ENCODE measurements around the gene ZSCAN18.

ZSCAN18 gene

DNA sequence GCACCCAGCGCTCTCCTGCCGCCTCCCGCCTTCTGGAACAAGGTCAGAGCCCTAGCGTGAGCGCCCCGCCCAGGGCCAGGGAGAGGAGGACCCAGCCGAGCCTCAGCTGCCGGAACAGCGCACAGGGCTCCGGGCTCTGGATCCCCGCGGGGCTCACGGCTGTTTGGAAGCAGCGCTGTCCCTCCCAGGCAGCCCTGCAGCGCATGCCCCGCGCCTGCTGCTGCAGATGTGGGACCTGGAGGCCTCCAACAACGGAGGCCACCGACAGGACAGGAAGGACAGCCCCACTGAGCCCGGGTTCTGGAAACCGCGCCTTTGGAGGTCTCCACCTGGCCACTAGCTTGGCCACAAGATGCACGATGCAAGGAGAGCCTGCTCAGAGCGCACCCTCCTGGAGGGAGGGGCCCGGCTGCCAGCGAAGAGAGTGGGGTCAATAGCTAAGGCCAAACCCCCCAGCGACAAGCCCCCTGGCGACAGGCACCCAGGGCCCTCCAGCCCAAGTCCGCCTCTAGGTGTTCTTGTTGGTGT lies 12.6 kb downstream of the ZSCAN18 start:
- no peak for DNase-seq

DNA sequence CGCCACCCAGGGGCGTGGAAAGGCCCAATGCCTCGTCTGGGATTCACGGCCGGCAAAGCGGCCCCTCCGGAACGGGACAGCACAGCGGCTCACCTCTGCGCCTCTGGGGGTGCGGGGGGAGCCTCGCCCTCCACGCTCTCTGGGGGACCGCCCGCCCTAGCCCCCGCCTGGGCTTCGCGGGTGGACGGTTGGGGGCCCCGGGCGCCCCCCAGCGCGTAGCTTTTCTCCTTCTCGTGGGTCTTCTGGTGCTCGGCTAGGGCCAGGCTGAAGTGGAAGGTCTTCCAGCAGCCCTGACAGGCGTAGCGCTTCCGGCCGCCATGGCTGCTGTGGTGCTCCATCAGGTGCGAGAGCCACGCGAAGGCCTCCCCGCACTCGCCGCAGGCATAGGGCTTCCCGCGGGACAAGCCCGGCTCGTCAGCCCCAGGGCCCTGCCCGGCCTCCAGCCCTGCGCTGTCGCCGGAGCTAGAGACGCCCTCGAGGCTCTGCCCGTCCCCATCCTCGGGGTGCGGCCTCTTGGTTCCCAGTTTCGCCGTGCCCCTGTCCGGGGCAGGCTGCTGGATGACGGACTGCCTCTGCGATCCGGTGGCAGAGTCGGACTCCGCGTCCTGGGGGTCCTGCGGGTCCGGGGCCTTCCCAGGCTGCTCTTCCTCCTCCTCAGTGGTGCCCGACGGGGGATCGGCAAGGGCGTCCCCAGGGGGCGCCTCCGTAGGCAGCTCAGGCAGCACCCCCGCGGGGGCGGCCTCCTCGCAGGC lies 13.3 kb downstream of the ZSCAN18 start:
- no peak for DNase-seq

DNA sequence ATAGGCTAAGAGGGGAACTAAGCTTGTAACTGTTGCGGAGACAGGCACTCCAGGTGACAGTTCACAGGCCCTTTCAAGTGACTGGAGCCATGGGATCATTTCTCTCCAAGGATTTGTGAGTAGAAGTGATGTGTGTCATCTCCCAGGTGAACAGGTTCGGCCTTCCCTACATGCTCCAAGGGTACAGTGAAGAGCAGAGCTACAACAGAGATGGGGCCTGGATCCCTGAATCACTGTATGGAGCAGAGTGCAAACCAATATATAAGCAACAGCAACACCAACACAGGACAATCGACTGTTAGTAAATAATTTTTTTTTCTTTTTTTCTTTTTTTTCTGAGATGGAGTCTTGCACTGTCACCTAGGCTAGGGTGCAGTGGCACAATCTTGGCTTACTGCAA lies 15.0 kb downstream of the ZSCAN18 start:
- no peak for DNase-seq

DNA sequence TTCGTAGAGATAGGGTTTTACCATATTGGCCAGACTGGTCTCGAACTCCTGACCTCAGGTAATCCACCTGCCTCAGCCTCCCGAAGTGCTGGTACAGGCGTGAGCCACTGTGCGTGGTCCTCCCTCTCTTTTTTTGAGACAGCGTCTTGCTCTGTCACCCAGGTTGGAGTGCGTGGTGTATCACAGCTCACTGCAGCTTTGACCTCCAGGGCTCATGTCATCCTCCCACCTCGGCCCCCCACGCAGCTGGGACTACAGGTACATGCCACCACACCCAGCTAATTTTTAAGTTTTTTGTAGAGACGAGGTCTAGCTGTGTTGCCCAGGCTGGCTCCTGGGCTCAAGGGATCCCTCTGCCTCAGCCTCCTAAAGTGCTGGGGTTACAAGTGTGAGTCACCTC lies 18.2 kb downstream of the ZSCAN18 start:
- no peak for DNase-seq

DNA sequence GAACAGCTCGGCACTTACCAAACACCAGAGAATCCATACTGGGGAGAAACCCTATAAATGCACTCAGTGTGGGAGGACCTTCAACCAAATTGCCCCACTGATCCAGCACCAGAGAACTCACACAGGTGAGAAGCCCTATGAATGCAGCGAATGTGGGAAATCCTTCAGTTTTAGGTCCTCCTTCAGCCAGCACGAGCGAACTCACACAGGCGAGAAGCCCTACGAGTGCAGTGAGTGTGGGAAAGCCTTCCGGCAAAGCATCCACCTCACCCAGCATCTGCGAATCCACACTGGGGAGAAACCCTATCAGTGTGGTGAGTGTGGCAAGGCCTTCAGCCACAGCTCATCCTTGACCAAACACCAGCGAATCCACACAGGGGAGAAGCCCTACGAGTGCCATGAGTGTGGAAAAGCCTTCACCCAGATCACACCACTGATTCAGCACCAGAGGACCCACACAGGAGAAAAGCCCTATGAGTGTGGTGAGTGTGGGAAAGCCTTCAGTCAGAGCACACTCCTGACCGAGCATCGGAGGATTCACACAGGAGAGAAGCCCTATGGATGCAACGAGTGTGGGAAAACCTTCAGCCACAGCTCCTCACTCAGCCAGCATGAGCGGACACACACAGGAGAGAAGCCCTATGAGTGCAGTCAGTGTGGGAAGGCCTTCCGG lies 30.7 kb downstream of the ZSCAN18 start:
- DNase-seq = no peak

DNA sequence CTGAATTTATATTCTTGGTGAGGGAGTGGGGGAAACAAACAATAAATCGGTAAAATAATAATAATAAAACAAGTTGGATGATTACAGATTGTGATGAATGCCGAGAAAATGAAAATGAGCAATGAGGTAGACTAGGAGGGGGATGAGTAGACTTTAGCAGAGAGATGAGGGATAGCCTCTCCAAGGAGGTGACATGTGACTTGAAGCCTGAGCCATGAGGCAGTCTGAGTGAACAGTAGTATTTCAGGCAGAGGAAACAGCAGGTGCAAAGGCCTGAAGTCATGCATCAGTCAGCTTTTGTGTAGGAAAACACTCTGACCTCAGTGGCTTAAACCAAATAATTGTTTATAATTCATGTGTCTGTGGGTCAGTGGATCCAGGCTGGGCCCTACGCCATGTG lies 34.3 kb downstream of the ZSCAN18 start:
- no peak for DNase-seq

DNA sequence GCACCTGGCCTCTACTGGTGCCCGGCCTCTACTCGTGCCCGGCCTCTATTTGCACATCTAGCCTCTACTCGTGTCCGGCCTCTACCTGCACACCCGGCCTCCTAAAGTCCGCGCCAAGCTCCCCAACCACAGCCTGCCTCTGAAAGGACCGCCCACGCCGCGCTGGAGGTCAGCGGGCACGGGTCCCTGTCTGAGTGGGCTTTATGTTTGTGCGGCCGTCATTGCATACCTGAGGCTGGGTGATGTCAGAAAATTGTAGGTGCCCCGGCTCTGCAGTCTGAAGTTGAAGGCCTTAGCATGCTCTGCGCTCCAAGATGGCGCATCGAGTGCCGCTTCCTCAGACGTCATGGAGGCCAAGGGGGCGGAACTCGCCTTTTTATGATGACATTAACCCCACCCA lies 37.8 kb downstream of the ZSCAN18 start:
- DNase-seq = no peak

DNA sequence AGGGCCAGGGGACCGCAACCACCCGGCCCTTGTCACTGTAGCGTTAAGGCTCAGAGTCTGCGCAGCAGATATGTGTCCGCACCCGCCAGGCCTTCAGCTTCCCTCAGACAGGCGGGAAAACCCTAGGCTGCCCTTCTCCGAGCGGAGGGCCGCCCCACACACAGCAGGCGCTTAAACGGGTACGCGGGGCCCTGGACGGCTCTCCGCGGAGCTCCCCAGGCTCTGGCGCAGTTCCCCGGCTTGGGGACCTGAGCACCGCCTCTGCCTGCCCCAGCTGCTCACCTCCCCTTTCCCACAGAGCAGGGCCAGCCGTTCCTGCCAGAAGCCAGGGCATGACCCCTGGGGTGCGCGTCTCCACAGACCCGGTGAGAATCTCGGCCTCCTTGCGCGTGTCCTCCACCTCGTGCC lies 38.4 kb downstream of the ZSCAN18 start:
- DNase-seq = no peak

DNA sequence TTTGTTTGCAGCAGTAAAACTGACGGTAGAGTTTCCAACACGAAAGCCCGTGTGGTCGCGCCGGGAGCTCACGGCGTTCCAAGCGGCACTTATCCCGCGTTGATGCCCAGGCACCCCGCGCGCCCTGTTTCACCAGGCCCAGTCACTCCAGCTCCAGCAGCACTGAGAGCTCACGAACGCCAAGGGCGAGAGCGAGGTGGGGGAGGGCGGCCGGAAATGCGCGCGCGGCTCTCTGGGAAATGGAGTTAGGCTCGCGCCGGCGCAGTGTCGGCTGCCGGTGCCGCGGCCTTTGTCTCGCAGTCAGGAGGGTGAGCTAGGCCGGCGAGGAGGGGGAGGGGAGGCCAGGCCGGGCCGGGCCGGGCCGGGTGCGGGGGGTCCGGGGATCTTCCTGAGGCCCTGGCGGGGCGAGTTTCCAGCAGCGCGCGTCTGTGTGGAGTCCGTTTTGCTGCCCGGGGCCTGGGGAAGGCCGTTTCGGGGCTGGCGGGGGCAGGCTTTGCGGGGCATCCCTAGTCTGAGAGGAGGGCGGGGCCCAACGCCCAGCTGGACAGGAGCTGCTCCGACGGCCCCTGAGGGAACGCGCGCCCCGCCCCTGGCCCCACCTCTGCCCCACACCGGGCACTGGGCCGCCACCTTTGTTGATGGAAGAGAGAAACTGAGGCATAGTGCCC lies 38.9 kb downstream of the ZSCAN18 start, which contains the start of gene ZNF135:
Gene ZNF135 (plus strand): TSS at position 280 of the 668 bp plus-strand sequence. CDS start 721 bp downstream, outside the sequence.
- DNase-seq = no peak

DNA sequence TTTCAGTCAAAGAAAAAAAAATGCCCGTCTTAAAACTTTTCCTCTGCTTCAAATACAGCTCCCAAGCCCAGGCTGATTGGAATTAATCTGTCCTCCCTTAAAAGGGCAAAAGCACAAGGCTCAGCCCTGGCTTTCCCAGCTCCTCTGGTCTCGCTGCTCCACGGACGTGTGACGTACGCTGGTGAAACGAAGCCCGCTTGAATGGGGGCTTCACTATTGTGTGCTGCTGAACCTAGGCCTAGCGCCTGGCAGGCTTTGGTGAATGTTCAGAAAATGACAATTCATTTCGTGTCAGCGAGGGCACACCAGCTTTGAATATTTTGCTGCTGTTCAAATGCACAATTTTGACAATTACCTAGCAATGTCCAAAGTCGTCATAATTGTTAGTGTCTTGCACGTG lies 39.6 kb downstream of the ZSCAN18 start:
- DNase-seq = no peak

DNA sequence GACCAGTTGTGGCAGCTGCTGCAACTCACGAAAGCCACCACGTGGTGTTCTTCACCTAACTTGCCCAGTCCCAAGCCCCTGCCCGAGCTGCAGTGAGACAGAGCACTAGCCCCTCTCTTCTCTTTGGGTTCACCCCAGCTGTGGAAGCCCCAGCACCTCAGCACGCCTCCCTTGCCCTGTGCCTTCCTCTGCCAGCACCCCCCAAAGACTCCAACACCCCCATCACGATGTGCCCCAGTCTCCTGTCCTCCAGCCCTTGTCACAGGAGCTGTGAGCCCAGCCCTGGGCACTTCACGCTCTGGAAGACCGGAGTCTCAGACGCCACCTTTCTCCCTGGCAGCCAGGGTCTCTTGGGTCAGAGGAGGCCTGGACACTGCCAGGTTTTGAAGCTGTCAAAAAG lies 41.2 kb downstream of the ZSCAN18 start:
- no peak for DNase-seq

DNA sequence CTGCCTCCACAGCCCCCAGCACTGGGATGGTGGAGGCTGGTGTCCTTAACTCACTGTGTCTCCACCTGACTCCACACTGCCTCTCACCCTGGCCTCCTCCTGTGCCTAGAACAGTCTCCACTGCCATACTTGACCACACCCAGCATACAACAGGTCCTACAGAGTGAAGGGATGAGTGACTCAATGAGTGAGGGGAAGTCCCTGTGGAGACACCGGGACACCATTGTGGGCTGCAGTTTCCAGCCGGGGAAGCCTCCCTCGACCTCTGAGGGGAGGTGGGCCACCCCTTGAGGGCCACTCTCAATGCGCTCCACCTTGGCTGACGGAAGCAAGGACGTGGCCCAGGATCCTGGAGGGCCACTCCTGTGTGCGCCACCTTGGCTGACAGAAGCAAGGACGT lies 41.8 kb downstream of the ZSCAN18 start:
- DNase-seq = no peak

DNA sequence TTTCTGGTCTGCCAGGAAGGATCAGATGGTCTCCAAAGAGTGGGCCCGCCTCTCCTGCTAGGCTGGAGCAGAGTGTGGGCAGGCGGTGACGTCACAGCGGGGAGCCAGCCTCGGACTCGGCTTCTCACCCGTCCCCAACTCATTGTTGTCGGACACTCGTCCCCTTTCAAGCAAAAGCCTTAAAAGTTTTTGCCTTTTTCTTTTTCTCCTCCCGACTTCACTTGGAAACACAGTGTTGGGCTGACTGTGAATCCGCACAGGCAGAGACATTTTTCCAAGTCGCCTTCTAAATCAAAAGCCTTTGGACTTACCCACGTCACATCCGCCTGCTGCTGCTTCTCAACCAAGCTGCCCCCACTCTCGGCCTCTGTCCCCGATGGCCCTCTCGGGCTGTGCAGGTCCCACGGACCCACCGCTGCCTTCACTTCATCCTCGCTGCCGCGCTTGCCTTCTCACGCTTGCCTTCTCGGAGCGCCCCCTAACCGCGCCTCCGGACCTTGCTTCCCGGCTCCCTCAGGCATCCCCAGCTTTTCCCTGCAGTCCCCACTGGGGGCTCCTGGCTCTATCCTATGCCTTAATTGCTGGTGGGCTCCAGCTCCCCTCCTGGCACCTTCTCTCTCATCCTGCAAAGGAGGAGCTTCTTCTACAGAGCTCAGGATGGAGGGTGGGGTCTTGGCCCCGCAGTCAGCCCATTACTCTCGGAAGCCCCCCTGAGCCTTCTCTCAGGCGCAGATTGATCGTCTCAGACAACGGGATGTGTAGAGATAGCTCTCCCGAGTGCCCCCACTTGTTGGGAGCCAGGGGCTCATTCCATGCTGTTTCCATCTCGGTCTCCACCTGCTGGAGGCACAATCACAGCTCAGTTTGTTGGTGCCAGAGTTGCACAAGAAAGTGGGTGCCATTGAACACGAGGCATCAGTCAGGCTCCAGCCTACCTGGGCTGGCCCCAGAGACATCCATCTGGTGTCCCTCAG lies 42.8 kb downstream of the ZSCAN18 start:
- DNase-seq = no peak

DNA sequence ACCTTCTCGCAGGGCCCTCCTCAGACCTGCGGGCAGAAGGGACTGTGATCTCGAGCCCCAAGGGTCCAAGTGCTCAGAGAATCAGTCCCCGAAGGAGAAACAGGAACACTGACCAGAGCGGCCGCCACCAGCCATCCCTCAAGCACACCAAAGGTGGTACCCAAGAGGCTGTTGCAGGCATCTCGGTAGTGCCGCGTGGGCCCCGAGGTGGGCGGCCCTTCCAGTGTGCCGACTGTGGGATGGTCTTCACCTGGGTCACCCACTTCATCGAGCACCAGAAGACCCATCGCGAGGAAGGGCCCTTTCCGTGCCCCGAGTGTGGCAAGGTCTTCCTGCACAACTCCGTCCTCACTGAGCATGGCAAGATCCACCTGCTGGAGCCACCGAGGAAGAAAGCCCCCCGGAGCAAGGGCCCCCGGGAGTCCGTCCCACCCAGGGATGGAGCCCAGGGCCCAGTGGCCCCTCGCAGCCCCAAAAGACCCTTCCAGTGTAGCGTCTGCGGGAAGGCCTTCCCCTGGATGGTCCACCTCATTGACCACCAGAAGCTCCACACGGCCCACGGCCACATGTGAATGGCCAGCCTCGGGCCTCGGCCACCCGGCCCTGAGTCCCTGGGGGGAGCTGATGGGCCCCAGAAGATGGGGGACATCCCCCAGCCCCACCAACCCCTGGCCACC lies 44.4 kb downstream of the ZSCAN18 start:
- DNase-seq = no peak

DNA sequence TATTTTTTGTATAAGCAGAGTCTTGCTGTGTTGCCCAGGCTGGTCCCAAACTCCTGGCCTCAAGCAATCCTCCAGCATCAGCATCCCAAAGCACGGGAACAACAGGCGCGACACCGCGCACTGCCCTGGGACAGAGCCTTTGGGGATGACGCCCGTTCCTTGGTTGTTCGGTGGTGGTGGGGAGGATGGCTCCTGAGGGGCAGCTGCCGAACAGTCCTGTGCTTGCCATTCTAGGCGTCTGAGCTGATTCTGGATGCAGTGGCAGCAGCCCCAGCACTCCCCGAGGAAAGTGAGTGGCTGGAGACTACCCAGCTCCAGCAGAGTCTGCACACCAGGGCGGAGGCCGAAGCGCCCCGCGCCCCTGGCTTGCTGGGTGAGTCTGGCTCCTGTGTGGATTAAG lies 45.8 kb downstream of the ZSCAN18 start:
- DNase-seq = no peak

DNA sequence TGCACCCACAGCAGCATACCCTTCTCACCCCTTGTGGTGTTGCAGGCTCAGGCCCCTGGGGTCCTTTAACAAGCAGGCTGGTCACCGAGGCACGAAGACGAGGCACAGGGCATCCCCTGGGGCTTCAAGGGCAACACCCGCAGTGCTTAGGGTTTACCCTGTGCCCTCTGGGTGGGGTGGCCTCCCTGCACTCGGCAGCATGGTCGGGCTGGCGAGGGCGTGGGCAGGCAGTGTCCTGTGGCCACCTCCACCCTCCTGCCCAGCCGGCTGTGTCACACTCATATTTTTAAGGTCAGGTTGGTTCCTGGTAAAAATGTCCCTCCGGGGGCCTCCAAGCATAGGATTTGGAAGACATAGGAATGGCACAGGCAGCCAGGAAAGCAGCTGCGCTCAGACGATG lies 50.4 kb downstream of the ZSCAN18 start:
- DNase-seq = no peak

DNA sequence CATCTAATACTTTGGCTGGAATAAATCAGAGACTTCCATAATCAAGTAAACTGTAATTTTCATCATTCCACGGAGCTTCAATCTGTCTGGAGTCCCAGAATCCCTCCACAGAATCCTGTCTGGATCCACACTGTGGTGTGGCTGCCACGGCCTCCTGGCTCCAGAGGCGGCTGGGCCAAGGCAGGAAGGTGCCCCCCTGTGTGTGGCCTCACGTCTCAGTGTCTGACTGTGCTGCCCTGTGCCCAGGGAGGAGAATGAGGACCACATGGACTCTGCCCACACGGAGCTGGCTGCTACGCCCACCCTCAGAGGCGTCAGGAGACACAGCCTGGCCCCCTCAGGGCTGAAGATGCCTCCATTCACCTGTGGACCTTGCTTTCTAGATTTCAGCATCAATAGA lies 51.2 kb downstream of the ZSCAN18 start:
- no peak for DNase-seq

DNA sequence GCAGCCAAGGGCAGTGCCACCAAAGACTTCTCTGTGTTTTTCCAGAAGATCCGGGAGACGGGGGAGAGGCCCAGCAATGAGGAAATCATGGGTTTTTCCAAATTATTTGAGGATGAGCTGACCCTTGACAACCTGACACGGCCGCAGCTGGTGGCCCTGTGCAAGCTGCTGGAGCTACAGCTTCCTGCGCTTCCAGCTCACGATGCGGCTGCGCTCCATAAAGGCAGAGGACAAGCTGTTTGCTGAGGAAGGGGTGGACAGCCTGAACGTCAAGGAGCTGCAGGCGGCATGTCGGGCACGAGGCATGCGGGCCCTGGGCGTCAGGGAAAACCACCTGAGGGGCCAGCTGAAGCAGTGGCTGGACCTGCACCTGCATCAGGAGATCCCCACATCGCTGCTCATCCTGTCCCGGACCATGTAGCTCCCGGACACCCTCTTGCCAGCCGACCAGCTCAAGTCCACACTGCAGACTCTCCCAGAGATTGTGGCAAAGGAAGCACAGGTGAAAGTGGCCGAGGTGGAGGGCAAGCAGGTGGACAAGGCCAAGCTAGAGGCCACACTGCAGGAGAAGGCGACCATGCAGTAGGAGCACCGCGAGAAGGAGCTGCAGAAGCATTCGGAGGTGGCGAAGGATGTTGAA lies 52.5 kb downstream of the ZSCAN18 start:
- DNase-seq = no peak

DNA sequence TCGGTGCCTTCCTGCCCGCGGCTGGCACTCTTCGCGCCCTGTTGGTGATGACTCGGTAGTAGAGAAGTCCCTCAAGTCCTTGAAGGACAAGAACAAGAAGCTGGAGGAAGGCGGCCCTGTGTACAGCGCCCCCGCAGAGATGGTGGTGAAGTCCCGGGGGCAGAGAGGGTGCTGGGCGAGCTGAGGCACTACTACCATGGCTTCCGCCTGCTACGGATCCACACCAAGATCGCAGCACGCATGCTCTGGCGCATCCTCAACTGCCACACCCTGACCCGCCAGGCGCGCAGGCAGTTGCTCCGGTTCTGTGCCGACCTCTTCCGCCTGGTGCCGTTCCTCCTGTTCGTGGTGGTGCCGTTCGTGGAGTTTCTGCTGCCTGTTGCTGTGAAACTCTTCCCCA lies 53.1 kb downstream of the ZSCAN18 start:
- no peak for DNase-seq

DNA sequence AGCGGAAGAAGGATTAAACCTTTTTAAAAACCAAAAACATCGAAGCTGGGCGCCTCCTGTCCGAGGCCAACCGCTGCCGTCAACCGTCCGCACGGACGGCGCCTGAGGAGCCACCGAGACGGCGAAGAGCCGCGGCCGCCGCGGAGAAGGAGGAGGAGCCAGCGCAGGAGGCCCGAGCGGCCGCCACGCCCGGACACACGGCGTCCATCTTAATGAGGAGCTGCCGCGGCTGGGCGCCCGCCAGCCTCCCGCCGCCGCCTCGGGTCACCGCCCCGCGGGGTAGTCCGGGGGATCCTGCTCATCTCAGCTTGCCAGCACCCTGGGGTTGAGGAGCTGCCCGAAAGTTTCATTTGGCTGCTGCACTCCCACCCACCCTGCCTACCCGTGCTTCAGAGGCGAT lies 53.6 kb downstream of the ZSCAN18 start:
- no peak for DNase-seq

Measured in NCI-H2107 (cell line).